ENCODE measurements around the gene SLC35B4.

Gene SLC35B4

DNA sequence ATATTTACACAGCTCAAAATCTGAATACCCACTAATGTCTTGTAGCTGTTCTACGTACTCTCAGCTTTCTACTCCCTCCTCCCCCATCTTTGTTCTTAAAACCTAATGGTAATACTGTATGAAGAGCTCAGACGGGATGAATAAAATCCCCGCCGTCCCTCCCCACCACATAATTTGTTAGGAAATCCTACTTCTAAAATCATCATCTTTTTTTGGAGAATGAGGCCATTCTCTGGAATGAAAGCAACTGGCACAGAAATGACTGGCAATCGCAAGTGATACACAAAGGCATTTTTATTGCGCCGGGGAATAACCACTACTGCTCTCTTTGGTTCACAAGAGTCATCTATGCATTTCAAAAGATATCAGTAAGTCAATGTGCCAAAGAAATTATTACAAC lies 27.3 kb downstream of the SLC35B4 start:
- DNase-seq: no peak

DNA sequence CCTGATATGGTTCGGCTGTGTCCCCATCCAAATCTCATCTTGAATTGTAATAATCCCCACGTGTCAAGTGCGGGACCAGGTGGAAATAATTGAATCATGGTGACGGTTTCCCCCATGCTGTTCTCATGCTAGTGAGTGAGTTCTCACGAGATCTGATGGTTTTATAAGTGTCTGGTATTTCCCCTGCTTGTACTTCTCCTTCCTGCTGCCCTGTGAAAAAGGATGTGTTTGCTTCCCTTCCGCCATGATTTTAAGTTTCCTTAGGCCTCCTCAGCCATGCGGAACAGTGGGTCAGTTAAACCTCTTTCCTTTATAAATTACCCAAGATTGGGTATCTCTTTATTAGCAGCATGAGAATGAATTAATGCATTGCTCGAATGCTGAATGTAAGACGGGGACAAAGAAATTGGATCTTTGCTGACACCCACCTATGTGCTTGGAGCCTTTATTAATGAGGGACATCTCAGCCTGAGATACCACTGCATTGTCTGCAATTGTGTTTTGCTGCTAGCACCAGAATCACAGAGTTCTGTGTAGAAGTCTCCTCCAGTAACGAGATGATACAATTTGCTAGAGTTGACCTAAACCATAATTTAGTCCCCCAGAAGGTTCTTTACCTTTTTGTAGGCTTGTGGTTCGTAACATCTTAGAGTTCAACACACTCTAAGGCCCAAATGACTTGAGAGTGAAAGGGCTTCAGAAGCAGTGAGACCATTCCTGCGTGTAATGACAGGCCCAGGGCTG lies 28.6 kb downstream of the SLC35B4 start:
- DNase-seq: peak; percentile 9 to 27 (median 20)

DNA sequence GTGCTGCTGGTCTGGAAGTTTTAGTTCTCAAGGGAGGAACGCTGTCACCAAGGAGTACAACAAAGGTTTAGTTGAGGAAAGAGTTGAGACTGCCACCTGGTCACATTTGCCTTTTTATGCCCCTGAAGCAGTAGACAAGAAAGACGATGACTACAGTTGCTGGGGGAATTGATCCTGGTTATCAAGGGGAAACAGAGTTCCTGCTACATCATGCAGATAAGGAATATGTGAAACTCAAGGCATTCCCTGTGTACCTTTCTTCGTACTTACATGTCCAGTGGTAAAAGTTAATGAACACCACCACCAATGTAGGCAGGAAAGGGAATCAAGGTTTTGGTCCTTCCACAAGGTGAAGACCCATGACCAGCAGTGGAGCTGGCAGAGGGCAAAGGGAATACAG lies 31.8 kb downstream of the SLC35B4 start:
- no peak for DNase-seq

DNA sequence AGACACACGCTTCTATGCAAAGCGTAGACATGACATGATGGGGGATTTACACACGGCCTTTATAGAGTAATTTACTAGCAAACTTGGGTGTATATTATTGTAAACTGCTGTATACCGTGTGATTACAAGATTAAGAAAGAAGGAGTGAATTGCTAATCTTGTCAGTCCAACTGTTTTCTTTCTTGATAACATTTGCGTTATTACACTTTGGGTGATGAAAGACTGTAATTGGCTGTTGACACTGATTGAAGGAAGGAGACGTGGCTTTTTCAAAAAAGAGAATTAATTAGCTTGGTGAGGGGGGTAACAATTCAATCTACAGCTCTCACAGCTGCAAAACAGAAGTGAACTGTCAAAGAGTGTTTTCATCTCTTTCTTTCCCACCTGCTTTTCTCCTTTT lies 32.7 kb downstream of the SLC35B4 start:
- DNase-seq: no peak

DNA sequence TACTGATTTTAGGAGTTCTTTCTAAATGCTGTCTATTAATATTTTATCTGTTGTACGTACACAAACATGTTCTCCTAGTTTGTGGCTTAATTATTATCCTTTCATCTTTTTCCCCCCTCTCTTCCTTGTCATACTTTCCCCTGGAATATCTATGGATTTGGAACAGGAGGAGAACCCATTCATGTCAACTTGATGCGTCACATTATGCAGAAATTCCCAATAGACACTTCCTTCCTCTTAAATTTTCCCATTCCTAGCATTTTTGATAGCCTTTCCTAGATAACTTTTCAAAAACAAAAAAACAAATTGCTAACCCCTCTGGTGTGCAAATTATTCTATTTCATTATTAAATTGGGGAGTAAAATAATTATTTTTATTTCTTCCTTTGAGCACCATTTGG lies 36.2 kb downstream of the SLC35B4 start:
- DNase-seq: no peak

DNA sequence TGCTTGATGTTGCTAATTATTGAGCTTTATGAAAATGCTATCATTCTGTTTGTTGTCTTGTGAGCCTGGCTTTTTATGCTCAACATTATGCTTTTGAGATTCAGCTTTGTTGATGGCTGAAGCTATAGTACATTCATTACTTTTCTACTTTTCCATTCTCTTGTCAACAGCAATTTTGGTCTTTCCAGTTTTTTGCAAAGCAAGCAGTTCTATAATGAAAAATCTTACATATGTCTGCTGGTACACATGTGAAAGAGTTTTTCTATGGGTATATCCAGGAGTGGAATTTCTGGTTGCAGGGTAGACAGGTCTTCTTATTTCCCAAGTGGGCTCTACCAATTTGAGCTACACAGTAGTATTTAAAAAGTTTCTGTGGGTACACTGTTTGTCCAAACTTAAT lies 36.8 kb downstream of the SLC35B4 start:
- no peak for DNase-seq

DNA sequence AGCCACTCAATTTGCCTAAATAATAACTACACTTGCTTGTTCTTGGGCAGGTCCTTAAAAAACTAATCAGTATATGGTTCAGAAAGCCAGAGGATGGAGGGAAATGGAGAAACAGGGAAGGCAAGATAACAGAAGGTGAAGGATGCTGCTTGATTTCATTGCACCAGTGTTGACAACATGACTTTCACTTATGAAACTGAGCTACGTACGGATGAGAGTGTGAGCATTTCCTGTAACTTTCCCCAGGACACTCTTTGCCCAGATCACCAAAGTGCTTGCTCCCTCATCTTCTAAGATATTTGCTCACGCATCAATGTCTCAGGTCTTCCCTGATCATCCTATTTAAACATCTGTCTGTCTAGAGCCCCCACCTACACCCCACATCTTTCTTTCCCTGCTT lies 37.4 kb downstream of the SLC35B4 start:
- no peak for DNase-seq

DNA sequence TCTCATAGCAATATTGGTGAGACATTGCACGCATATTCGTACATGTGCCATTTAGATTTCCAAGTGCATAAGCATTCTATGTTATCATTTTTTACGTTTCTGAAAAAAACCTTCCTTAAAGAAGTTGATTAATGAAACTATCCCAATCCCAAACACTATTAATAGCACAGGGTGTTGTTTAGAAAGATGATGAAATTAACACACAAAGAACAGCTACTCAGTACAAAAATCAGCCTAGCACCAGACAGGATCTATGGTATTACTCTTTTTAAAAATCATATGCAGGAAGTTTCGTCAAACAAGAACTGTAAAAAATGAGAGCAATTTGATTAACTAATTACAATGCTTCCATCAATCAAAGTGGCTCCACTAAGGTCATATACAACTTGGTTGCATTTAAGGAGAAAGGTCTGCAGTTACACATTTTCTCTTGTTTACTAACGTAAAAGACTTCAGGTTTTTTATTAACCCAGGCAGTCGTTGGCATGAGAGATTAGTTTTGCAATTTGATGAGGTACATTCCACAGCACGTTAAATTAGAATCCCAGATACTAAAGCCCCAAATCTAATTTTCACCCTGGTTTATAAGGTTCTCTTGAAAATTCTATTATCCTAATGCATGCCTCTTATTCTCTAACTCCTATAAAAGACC lies 38.1 kb downstream of the SLC35B4 start:
- no peak for DNase-seq

DNA sequence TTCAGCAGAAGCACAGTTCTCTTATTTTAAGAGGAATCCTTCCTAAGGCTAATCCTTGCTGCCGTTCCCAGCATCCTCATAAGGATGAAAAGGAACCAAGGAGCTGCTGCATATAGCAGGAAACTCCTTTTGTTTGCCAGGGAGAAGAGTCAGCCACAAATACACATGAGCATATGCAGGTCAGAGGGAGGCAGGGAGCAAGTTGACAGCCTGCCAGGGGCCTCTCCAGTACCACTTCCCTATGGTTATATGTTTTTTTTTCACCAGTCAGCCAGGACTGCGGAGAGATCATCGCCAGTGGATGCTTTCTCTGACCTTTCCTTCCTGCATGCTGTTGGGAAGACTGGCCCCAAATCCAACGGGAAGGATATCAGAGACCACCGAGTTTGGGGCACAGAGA lies 39.8 kb downstream of the SLC35B4 start:
- DNase-seq: no peak

DNA sequence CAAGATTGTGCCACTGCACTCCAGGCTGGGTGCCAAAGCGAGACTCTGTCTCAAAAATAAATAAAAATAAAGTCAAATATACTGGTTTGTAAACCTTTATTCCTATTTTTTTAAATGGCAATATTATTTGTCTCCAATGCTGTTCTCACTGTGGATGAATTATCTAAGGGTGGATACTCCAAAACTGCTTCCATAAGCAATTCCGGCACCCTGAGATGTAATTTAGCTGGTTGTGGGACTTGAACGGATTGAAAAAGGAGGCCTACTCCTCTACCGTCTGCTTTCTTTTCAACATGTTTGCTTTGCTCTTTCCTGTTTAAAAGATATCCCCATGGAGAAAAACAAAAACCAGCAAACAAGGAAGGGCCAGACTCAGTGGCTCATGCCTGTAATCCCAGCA lies 54.4 kb downstream of the SLC35B4 start:
- no peak for DNase-seq

DNA sequence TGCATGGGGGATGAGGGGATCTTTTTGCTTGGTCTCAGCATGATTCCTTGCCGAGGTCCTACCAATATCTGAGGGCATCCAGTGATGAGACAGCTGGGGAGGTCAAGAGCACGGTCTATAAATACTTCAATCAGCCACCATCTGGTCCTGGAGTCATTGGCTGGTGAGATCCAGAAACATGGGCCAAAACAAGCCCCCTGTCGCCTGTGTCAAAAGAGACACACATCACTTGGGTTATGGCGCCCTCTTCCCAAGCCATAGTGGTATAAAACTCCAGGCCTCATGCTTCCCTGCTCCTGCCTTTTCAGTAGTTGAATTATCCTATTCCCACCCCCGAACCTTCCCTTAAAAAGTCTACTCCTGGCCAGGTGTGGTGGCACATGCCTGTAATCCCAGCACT lies 60.9 kb downstream of the SLC35B4 start:
- DNase-seq: no peak

DNA sequence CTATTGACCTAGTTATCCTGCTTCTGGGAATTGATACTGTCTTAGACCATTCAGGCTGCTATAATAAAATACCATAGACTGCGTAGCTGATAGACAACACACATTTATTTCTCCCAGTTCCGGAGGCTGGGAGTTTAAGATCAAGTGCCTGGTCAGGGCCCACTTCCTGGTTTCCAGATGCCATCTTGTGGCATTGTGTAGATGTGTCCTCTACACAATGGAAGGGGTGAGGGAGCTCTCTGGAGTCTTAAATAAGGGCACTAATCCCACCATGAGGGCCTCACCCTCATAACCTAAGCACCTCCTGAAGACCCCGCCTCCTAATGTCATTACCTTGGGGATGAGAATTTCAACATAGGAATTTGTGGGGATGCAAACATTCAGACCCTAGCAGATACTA lies 62.4 kb downstream of the SLC35B4 start:
- DNase-seq: peak; percentile 34 to 54 (median 37)

DNA sequence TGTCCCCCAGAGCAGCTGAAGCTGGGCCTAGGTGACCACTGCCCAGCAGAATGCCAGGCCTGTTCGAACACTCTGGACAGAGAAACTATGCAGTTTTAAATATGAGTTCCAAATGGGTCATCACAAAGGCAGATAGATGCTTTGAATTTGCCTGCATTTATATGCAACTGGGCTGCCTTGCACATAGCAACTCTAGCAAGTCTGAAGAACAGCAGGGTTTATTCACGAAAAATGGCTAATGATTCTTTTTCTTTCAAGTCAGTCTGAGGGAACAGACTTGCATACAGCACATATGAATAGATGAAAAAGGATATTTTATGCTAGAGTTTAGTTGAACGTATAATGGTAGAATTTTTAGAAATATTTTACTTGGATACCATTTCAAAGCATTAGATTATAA lies 68.5 kb downstream of the SLC35B4 start:
- DNase-seq: no peak

DNA sequence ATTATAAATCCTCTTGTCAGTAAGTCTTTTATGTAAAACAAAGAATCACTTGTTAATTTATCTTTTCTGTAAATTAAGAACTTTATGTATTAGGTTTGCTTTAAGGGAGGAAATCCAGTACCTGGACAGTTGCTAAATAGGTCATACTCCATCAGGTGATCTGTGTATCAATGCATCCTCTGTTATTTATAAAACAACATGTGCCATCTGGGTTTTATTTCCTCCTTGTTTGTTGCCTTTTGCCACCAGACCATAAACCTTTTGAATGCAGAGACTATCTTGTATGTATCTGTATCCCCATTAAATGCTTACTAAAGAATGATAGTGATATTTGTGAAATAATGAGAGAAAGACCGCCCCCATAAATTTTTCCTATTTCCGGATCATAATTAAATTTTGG lies 70.0 kb downstream of the SLC35B4 start:
- DNase-seq: no peak

DNA sequence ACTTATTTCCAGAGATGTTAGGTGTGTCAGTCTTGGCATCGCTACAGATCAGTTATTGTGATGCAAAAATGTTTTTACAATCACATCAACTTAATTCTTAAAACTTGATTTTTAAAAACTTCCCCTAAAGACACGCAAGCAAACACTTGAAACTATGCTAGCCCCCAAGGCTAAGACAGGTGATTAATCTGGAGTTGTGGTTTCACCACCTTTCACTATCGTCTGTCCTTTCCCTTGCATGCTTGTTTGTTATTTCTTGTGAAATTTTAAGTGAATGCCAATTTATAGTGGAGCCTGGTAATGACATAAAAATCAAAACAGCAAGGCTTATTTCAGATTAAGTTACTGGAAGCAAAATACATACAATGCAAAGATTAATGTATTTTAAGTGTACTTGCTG lies 70.4 kb downstream of the SLC35B4 start:
- DNase-seq: no peak

DNA sequence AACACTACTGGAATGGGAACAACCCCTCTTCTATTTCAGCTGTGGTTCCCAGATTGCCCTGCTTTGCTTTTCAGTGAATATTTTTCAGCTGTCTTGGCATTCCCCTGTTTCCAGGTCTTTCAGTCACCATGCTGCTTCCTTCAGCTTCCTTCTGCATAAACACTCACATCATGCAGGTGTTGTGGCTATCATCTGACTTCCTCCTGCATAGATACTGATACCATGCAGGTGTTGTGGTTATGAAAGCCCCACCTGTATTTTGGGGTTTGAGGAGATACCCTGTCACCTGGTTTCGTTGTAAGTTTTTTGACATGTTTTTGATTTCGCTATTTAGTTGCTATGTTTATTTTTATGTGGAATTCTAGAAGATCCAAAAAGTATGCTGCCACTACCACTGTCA lies 71.5 kb downstream of the SLC35B4 start:
- no peak for DNase-seq

All from suppressor macrophage treated with lipopolysaccharide for 1 hour (primary cell).